Stimulated activated CD4-positive, alpha-beta T cell treated with anti-CD3 and anti-CD28 coated beads, TNF-alpha, amount 100 ng/mL, for 4 hours (primary cell): Measurements from ENCODE around the gene TRAF7.
"Not testable (repeated sequence)": the region's sequence is repeated elsewhere in the genome, so short reads cannot be mapped to it uniquely, and the experiment has no call there.

Experiments
- DNase-seq, 3 experiments: peaks; one replicate each; pipeline ENCODE4 v3.0.0-alpha.2; 2020; ENCODE audit warnings: low read depth in 3 of 3

TRAF7 gene

GRCh38 chr16:2155091-2155950 lies at the start of gene TRAF7:
TSS of gene TRAF7 (plus strand) at chr16:2155782. CDS start at chr16:2163921, 8,139 bp downstream.
- DNase-seq: peak; percentile 89 to 94 (median 93)

GRCh38 chr16:2106211-2106610 lies 49.4 kb upstream of the TRAF7 start:
- DNase-seq: not testable (repeated sequence)

GRCh38 chr16:2107121-2107790 lies 48.3 kb upstream of the TRAF7 start:
- not testable (repeated sequence) for DNase-seq

- not testable (repeated sequence) for DNase-seq
Observed at GRCh38 chr16:2107791-2108125, 47.8 kb upstream of the TRAF7 start.

GRCh38 chr16:2108446-2109270 lies 46.9 kb upstream of the TRAF7 start:
- not testable (repeated sequence) for DNase-seq

GRCh38 chr16:2109271-2109580 lies 46.4 kb upstream of the TRAF7 start:
- not testable (repeated sequence) for DNase-seq

- DNase-seq: not testable (repeated sequence)
Observed at GRCh38 chr16:2109872-2110271, 45.7 kb upstream of the TRAF7 start.

- not testable (repeated sequence) for DNase-seq
Observed at GRCh38 chr16:2110332-2111008, 45.1 kb upstream of the TRAF7 start.

GRCh38 chr16:2111009-2111353 lies 44.6 kb upstream of the TRAF7 start:
- not testable (repeated sequence) for DNase-seq

GRCh38 chr16:2111412-2112335 lies 43.9 kb upstream of the TRAF7 start:
- not testable (repeated sequence) for DNase-seq

- DNase-seq: not testable (repeated sequence)
Observed at GRCh38 chr16:2112539-2113106, 43.0 kb upstream of the TRAF7 start.

GRCh38 chr16:2114225-2114624 lies 41.4 kb upstream of the TRAF7 start:
- not testable (repeated sequence) for DNase-seq

GRCh38 chr16:2114885-2115590 lies 40.5 kb upstream of the TRAF7 start:
- DNase-seq: not testable (repeated sequence)

GRCh38 chr16:2115591-2115973 lies 40.0 kb upstream of the TRAF7 start:
- no peak for DNase-seq

- DNase-seq: not testable (repeated sequence)
Observed at GRCh38 chr16:2116428-2116827, 39.2 kb upstream of the TRAF7 start.

- DNase-seq: not testable (repeated sequence)
Observed at GRCh38 chr16:2117341-2117740, 38.2 kb upstream of the TRAF7 start.

GRCh38 chr16:2117960-2118722 lies 37.4 kb upstream of the TRAF7 start:
- DNase-seq: not testable (repeated sequence)

- peak in 1 of 3 experiments; percentile 11 for DNase-seq
Observed at GRCh38 chr16:2121325-2121724, 34.3 kb upstream of the TRAF7 start.

GRCh38 chr16:2121853-2122252 lies 33.7 kb upstream of the TRAF7 start:
- no peak for DNase-seq
